RPMI8226 (cell line): Measurements from ENCODE around the gene HIPK1.

Experiments used
- DNase-seq: peaks from one replicate; pipeline ENCODE4 v3.0.0-alpha.2; 2015

Gene HIPK1

DNA sequence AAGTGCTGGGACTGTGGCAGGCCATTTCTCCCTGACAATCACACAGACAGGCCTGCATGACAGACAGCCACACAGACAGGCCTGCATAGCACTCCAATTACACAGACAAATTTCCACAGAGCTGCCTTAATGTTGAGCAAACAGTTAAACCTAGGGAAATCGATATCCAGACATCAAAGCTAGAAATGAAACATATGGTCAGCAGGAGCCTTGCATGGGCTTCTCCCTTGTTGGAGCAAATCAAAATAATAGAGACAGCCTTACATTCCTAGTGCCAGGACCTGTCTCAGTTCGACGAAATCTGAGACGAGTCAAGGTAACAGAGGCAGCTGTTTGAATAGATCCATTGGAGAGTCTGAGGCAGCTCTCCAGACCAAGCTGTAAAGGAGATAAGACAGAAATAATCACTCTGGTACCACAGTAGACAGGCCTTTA is 92.6 kb downstream of the HIPK1 start:
- no peak for DNase-seq

DNA sequence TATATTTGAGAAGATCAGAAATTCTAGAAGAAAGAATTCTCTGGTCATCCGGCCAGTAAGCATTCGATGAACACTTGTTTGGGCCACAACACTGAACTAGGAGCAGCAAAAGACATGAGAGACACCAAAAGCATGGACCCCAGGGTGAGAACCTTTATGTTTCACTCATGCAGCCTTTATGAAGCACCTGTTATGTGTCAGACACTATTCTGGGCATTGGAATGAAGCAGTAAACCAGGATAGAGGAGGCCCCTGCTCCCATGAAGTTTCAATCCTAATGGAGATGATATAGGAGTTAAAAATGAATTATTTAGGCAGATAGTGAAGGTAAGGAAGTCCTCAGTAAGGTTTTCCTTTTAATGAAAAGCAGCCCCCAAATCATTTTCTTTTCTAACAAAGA is 93.8 kb downstream of the HIPK1 start:
- DNase-seq, result no peak

DNA sequence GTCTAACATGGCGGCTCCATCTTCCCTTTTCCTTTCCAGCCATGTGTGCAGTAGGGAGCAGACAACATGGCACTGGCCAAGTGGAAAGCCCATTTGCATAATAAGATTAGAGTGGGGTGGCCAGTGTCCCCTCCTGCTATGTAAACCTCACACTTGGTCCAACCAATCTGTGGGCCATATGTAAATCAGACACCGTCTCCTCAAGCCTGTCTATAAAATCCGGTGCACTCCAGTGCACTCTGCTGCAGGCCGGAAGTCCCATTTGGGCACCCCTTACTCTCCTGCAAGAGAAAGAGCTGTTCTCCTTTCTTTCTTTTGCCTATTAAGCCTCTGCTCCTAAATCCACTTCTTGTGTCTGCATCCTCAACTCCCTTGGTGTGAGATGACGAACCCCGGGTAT is 94.3 kb downstream of the HIPK1 start:
- no peak for DNase-seq

DNA sequence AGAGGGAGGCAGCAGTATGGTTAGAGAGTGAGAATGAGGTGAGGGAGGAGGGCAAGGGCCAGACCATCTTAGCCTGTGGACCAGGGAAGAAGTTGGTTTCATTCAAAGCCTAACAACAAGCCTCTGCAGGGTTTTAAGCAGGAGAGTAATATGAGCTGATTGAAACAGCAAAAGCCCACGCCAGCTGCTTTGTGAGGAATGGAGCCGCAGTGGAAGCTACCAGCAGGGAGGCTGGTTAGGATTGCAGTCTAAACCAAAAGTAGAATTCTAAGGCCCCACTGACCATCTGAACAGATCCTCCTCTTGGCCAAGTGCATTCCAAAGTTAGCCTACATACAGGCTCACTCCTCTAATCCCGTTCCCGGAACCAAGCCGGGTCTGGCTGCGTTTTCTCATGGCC is 94.9 kb downstream of the HIPK1 start:
- DNase-seq, result no peak

DNA sequence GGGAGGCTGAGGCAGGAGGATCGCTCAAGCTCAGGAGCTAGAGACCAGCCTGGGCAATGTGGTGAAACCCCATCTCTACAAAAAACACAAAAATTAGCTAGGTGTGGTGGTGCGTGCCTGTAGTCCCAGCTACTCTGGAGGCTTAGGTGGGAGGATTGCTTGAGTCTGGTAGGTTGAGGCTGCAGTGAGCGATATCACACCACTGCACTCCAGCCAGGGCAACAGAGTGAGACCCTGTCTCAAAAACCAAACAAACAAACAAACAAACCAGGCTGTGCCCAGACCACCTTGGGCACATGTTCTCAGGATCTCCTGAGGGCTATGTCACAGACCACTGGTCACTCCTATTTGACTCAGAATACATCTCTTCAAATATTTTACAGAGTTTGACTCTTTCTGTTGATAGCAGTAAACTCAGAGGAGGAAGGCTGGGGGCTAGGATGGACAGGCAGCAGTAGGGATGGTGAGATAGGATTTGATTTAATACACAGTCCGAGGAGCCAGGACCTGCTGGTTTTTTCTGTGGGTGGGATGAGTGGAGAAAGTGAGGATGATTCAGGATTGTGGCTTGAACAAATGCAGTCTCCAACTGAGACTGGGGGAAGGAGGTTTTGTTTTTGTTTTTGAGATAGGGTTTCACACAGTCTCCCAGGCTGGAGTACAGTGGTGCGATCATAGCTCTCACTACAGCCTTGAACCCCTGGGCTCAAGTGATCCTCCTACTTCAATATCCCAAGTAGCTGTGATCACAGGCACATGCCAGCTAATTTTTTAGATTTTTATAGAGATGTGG is 96.7 kb downstream of the HIPK1 start:
- DNase-seq, result no peak

DNA sequence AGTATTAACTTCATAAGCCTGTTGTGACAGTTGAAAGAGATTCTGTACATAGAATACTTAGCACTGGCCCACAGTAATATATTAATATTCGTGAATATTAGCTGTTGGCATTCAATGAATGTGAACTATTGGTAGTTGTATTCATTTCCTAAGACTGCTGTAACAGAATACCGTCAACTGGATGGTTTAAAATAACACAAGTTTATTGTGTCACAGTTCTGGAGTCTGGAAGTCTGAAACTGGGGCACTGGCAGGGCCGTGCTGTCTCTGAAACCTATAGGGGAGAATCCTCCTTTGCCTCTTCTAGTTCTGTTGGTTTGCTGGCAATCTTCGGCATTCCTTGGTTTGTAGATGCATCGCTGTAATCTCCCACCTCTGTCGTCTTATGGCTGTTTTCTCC is 97.7 kb downstream of the HIPK1 start:
- DNase-seq, result no peak
